ENCODE results near the gene METTL23.

The METTL23 gene, protein sequence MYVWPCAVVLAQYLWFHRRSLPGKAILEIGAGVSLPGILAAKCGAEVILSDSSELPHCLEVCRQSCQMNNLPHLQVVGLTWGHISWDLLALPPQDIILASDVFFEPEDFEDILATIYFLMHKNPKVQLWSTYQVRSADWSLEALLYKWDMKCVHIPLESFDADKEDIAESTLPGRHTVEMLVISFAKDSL

DNA sequence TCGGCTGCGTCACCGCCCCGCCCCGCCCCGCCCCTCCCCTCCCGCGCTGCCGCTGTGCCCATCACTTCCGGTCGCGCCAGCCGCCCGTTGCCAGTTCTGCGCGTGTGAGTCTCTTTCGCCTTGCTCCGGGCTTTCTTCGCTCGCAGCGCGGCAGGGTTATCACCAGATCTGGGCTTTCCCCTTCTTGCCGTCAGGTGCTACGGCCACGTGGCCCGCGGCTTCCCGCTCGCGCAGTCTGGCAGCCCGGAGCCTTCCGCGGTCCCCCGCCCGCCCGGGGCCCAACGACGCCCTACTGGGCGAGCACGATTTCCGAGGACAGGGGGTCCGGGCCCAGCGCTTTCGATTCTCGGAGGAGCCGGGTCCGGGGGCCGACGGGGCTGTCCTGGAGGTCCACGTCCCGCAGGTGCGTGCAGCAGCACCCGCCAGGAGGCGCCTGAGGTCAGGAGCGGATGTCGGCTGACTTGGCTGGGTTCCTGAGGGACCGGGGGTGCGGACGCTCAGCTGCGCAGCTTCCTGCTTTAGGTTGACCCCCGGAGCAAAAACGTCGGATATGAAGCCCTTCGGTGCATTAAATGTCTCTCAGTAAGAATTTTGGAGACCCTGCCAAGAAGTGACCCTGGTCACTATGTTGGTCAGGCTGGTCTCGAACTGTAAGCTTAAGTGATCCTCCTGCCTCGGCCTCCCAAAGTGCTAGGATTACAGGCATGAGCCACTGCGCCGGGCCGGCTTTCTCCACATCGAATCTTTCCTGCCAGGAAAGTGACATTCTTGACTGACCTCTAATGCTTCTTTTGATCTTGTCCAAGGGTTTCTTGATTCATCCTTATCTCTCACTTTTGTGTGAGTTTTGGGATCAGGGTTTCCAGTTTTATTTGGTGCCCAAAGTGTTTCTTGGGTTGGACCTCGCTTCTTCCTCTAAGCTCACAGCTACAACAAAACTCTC is at the start of gene METTL23:
TSS of gene METTL23 (plus strand) at position 64 of the 943 bp plus-strand sequence. CDS start 2,872 bp downstream, outside the sequence.
- peak; percentile 79 for DNase-seq

DNA sequence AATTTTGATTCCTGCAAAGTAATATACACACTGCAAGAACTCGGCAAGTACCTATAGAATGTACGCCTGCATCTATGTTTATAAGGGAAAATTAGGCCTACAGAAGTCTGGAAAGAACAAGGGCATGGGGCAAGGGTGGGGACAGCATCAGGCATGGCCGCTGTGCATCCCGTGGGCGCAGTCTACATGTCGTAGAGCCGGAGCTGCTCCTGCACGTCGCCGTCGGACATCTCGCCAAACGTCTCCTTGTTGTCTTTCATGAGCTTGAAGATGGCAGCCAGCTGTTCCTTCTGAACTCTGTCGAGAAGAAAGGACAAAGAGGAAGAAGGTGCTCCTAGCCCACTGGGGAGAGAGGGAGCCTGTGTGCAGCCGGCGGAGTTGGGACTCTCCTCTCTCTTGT is 49.2 kb upstream of the METTL23 start:
- DNase-seq: no peak

DNA sequence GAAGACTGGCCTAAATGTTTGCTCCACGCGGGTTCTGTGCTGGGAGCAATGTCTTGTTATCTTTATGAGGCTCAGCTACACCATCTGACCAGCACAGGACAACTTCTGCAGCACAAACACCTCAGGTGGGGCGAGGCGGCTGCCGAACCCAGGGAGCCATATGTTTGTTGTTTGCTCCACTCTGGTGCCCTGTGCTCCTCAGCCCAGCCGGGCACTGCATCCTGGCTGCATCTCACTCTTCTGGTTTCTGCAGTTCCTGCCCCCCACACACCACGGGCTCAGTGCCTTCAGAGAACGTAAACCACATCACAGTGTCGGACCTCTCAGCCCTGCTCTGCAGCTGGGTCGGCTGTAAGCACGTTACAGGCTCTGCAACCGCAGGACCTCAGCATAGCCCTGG is 48.3 kb upstream of the METTL23 start:
- no peak for DNase-seq

DNA sequence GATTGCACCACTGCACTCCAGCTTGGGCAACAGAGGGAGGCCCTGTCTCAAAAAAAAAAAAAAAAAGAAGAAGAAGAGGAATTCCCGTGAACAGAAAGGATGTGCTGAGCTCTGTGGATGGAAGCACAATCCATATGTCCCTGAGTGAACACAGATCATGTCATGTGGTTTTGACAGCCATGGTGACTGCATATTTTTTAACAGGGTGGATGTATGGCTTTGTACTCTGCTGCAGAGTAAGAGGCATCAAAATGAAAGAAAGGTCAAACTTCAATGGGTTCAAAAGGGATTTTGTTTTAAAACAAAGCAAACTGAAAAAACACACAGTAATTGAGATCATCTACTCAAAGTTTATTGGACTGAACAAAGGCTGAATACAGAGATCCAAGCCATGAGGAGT is 47.4 kb upstream of the METTL23 start:
- DNase-seq: no peak

DNA sequence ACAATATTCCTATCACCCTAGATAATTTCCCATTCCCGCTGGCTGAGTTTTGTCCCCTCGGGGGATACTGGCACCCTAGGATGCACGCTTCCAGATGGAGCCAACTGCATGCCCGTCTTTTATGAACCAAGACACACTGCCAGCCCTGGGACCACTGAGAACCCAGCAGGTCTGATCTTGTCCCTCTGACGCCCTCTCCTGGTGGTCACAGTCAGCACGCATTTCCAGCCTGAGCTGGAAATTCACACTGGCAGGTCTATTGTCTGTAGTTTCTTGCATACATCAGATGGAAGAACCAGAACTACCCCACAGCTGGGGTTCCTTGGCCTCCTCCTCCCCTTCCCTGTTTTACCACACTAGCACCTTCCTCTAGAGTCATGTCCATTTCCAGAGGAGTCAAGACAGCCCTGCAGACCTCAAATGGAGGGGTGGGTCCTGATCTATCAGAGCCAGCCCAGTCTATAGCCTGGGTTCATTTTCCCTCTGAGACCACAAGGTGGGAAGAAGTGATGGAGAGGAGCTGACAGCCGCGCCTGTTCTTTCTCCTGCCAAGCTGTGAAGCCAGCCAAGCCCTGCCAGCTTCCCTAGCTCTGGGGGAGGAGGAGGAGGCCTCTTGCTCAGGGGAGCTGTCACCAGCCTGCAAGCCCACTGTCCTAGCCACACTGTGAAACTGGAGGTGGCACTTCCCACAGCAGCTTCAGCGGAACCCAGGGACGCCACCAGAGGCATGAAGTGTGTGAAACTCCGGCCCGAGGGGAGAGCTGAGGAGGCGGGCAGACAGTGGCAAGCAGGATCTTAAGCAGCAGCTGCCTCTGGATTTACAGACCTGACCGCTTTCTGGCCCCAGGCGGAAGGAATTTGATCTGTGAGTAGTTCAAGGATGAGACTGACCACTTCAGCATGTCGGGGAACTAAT is 45.2 kb upstream of the METTL23 start:
- peak; percentile 63 for DNase-seq

DNA sequence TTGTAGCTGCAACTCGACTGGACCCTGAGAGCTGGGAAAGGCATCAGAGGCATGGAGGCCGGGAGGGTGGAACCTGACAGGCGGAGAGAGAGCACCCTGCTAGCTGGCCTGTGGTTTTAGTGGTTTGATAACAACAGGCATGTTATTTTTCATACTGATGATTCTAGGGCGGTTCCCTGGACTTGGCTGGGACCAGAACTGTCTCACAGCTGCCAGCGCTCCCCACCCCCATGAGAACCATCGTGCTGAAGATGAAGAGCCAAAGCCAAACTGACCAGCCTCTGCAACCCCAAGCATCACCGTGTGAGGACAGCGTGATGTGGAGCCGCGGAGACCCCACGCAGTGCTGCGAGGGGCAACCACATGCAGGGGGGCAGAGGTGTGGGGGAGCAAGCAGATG is 44.3 kb upstream of the METTL23 start:
- no peak for DNase-seq

DNA sequence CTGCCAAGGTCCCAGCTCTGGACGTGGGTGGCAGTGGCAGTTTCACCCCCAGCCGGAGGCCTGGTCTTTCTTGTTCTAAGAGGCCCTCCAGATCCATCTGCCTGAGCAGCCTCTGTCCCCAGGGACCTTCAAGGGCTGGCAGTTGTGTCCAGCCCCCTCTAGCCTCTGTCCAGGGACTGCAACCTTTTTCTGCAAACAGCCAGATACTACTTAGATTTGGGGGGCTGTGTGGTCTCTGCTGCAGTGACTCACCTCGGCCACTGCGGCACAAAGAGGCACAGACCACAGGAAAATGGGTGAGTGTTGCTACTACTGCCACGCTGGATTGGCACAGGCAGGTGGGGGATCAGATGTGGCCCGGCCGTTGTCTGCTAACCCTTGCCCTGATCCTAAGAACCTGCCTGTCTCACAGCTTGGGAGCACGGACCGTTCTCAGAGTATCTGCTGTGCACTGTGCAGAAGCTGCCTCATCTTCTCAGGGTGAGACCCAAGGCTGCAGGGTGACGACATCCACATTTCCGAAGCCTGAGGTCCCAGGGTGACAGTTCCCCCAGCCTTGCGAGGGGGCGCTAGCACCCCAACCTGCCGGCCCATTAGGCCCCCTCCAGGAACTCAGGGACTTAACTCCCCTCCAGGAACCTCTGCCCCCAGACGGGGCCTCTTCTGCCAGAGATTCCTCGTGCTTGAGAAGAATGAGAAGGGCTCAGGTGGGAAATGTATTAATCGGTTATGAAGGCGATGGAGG is 43.5 kb upstream of the METTL23 start:
- DNase-seq: no peak

DNA sequence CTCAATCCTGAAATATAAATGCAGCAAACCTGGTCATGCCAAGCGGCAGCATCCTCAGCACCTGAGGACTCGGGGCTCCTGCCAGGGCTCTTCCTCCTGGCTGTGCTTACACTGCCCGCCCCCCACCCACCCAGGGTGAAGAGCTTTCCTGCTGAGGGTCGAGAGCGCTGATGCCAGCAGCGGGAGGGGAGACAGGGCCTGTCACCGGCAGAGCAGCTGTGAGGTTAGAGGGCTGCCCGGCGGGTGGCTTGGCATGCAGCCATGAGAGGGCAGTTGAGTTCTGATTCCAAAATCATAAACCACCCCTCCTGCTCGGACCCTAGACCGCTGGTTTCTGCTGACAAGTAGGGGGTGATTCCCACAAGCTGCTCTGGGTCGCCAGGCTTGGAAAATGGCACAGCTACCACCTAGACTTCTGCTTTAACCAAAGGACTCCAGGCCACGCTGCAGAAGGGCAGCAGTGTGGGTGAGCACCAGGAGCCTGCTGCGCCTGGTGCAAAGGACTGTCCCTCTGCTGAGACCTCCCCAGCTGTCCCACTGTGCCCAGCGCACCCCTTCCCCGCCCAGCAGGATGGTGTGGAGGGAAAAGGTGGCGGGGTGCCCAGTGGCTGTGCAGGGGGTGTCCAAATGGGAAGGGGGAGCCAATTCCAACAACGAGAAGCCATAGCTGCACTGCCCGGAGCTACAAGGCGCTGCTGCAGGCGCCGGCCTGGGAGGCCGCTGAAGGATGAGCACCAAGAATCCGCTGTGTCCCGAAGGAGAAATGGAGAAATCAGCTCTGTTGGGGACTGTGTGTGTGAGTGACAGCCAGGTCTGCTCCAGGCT is 42.5 kb upstream of the METTL23 start:
- DNase-seq: no peak

DNA sequence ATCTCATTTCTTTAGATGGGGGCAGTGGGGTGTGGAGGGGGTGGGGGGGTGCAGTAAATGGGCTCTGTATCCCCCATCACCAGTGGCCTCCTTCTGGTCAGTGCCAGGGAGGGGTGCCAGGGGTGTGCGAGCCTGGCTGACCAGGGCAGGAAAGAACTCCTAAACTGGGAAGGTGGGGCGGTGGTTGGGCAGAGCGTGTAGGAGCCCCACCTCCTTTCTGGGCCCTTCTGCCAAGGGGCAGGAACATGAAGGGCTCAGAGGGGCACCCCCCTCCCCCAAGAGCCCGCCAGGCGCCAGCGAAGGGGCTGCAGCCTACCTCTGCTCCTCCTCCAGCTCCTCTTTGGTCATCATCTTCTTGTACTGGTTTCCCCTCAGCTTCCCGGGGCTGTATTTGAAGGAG is 41.9 kb upstream of the METTL23 start:
- no peak for DNase-seq

DNA sequence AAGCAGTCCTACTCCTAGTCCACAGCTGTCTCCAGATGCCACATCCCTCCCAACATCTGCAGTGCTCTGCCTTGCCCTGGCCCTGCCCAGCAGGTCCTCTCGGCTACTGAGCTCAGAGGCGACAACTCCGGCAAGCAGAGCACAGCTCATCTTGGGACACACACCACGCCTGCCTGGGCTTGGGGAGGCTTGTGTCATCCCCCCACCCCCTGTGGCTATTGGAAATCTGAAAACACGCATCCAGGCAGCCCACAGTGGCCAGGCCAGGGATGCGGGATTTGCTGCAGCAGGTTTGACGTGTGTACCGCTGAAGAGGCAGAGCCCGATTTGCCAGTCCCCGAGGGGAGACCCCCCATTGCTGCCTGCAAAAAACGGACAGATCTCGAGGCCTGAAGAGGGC is 41.3 kb upstream of the METTL23 start:
- no peak for DNase-seq

DNA sequence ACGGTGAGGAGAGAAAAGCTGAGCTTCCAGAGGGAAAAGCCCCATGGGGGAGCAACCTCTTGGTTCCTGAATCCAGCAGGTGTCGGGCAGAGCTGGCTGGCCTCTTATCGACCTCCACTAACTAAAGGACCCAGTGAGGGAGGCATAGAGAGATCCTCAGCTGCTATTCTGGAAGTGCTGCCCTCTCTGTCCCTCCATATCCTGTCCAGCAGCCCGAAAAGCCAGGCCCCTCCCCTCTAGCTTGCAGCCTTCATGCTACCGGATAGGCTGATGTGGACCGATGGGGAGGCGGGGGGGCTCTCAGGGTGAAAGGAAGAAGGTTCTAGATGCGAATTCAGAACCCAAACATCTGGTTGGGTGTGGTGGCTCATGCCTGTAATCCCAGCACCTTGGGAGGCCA is 40.8 kb upstream of the METTL23 start:
- DNase-seq: no peak

DNA sequence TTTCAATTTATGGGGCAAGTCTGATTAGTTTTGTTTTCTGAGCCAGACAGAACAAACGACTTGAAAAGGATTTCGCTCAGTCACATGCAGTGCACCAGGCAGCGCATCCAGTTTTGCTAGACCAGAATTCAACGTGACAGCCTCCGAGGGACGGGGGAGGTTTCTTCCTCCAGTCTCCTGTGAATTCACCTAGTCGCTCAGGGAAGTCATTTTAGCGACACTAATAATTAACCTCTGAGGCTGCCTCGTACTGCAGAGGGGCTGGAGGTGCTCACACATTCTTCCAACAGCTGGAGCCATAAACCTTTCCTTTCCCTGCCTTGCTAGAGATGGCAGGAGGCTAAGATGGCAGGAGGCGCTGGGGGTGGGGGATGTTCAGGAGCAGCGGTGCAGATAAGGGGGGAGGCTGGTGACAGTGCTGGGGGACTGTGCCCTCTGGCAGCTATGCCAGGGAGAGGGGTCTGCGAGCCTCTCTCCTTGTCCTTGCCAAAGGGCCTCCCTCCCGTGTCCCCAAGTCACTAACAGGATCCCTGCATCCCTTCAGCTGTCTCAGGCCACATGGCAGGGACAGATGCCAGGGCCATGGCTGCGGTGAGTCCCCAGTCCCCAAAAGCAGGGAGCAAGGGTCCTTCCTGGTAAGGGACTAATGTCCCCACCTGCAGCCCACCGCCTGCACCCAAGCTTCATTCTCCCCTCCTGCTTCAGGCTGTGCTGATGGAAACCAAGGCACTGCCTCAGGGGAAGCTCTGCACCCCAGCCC is 39.9 kb upstream of the METTL23 start:
- DNase-seq: no peak

DNA sequence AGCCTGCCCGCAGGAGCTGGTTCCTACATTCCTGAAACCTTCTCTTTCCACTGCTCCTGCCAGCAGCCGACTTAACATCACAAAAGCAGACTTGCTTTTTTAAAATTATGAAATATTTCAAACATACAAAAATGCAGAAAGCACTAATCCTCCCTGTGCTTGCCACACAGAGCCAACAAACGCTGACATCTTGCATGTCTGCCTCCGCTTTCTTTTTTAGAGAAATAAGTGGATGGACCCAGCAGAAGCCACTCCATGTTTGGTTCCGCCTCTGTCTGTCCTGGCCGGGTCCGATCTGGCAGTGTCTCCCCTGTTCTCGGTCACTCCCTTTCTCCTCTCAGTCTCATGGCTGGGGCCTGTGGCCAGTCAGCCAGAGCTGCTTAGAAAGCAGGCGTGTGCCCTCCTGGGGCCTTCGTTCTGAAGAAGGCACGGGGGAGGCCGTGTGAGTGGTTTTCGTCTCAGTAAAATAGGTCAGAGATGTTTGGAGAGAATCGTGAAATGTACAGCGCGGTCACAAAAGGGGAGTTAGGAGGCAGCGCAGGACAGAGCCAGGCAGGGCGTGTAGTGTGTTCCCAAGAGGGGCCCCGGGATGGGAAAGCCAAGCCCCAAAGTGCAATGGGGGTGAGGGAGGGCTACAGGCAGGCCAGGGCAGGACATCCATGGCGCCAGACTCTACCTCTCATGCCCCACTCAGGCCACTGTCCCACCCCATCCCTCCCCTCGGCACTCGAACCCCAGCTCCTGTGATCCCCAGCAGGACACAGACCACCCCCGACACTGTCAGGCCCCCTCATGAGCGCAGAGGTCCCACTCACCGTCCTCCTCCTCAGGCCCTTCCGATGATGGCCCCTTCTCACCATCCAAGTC is 39.1 kb upstream of the METTL23 start:
- no peak for DNase-seq

DNA sequence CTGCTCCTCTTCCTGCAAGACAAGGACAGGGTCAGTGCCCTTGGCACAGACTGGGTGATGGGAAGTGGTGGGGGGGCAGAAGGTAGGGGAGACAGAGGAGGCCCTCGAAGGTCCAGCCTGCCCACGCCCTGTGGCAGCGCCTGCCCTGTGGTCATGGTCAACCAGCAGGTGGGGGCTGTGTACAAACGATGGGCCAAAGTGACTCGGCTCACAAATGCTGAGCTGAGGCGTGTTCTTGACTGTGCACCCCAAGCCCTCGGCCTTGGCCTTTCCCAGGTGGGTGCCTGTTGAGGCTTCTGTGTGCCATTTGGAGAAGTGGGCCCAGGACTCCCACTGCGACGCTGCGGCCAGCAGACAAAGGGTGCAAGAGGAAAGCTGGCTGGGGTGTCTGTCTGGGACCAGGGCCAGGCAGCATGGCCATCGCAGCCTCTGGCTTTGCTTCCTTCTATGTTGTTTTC is 38.4 kb upstream of the METTL23 start:
- DNase-seq: no peak

DNA sequence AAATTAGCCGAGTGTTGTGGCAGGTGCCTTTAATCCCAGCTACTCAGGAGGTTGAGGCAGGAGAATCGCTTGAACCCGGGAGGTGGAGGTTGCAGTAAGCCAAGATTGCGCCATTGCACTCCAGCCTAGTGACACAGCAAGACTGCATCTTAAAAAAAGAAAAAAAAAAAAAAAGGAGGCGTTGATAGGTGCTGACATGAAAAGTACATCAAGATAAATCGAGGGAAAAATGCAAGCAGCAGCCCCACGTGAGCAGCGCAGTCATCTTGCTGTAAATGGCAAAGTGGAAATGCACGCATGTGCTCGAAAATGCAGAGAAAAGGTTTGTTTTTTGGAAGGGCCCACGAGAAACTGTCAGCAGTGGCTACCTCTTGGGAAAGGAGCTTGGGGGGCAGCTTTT is 36.8 kb upstream of the METTL23 start:
- DNase-seq: no peak

DNA sequence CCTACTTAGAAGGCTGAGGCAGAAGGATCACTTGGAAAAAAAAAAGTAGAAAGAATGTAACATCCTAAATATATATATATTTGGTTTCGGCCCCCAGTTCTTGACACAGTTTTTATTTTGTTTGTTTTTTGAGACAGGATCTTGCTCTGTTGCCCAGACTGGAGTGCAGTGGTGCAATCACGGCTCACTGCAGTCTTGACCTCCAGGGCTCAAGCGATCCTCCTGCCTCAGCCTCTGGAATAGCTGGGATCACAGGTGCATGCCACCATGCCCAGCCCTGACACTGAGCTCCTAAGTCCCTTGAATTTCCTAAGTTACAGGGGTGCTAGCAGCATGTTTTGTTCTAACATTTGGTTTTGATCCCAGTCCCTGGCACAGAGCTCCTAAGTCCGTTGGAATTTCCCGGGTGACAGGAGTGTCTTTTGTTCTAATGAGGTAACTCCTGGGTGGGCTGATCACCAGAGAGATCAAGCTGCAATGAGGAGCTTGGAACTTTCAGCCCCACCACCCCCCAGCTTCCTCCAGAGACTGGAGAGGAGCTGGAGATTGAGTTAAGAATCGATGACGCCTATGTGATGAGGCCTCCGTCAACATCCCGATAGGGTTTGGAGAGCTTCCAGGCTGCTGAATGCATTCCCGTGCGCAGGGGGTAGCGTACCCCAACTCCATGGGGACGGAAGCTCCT is 35.9 kb upstream of the METTL23 start:
- no peak for DNase-seq

DNA sequence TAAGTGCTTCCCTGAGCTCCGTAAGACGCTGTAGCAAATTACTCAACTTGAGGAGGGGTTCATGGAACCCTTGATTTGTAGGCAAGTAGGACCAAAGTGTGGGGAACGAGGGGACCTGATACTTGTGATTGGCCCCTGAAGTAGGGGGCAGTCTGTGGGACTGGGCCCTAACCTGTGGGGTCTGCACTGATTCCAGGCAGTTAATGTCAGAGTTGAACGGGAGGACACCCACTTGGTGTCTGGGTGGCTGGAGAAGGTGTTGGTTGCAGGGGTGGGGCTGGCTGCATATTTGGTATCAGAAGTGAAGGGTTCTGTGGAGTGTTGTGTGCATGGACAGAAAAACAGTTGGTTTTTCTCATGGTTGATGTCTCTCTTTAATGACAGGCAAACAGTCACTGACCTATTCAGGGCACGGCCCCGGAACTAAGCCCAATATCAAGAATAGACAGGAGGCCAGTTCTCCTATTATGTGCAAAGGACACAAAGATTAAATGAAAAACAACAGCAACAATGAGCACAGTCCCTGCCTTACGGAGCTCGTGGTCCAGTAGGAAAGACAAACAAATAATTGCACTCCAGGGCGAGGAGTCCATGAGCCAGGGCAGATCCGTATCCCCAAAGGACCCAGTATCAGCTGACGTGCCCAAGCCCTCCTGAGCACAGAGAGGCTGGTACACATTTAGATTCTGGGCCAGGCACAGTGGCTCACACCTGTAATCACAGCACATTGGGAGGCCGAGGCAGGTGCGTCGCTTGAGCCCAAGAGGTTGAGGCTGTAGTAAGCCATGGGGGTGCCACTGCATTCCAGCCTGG is 35.1 kb upstream of the METTL23 start:
- no peak for DNase-seq

Measured in activated naive CD4-positive, alpha-beta T cell treated with anti-CD3 and anti-CD28 coated beads, Interleukin-2, amount 50 U/mL, for 16 hours (primary cell).